ENCODE data around the gene NAA38. TPM values are rescaled to one million over a fixed set of nuclear protein-coding genes. Genes with fewer than 3 reads are reported as not detected.

The NAA38 gene
- total RNA-seq, 2 experiments from 2014 or later, result 15.4 to 16.3 TPM

DNA sequence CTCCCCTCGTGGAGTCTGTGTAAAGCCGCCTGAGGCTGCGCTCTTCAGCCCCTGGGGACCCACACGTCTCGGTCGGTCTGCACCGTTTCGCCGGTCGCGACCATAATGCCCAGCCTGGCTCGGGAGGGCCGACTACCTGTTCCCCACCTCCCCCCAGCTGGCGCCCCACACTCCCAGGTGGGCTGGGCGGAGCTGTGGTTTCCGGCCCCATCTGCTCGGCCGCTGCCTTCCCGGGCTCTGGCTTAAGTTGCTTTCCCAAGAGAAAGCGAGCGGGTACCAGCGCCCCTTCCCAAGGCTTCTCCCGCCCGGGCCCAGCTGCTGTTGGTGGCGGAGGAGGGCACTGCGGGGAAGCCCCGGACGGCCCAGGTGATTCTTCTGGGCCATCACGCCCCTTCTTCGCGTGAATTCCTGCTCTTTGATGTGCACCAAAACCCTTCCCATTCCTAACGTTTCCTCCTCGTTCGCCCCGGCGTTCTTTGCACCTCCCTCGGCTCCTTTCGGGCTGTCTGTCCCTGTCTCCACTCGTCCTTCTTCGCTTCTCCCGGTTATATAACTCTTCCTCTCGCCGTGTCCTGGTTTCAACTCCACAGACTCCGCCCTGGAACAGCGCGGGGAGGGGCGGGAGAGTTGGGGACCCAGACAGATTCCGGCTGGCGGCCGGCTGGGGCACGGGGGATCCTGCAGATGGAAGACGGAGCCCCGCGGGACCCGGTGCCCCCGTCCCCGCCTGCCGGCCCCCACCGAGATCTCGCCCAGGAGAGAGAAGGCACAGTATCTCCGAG lies 21.4 kb downstream of the NAA38 start:
- ATAC-seq (ENCODE audit: poor library complexity), result peak; percentile 7
- peak overlapping the region; percentile 82 for H3K4me3 ChIP-seq (ENCODE audit: low read length)
- H3K4me1 ChIP-seq (ENCODE audit: insufficient read depth, low read length), result peaks cover 70% of the 10 kb centered on the region
- peak in 7 of 14 experiments; percentile 24 to 86 (median 49) for DNase-seq
- H3K27ac ChIP-seq (ENCODE audit: low read depth in 1 of 2, low read length in 2 of 2), result peak overlapping the region; percentile 98 to 100
- Mint-ChIP-seq H3K9me3 (no peaks in the 10 kb centered on the region), H3K27me3 (peaks cover 4% of the 10 kb centered on the region), H3K4me1 (ENCODE audit: low read depth) (peaks cover 50% of the 10 kb centered on the region), H3K36me3 (ENCODE audit: low read depth) (peaks cover 36% of the 10 kb centered on the region), H3K27ac (peak overlapping the region; percentile 98), H3K4me3 (peak overlapping the region; percentile 93)
- TF ChIP-seq, protein P1, sequence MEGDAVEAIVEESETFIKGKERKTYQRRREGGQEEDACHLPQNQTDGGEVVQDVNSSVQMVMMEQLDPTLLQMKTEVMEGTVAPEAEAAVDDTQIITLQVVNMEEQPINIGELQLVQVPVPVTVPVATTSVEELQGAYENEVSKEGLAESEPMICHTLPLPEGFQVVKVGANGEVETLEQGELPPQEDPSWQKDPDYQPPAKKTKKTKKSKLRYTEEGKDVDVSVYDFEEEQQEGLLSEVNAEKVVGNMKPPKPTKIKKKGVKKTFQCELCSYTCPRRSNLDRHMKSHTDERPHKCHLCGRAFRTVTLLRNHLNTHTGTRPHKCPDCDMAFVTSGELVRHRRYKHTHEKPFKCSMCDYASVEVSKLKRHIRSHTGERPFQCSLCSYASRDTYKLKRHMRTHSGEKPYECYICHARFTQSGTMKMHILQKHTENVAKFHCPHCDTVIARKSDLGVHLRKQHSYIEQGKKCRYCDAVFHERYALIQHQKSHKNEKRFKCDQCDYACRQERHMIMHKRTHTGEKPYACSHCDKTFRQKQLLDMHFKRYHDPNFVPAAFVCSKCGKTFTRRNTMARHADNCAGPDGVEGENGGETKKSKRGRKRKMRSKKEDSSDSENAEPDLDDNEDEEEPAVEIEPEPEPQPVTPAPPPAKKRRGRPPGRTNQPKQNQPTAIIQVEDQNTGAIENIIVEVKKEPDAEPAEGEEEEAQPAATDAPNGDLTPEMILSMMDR (IDR thresholded peaks at IDR 0.05), result no peak
- peaks cover 11% of the 10 kb centered on the region for H3K36me3 ChIP-seq (ENCODE audit: insufficient read depth, low read length)
- no peaks in the 10 kb centered on the region for H3K9me3 ChIP-seq (ENCODE audit: control insufficient read depth in 1 of 2, insufficient read depth in 1 of 2, low read length in 2 of 2)
- ChIA-PET POLR2A (interaction anchor here (0.6 to 4.8 kb wide), 19 partner anchors 9 to 1130 kb away, joined by 3 to 83 read pairs (median 6); partner anchors contain the start of genes CTC1, CYB5D1, MPDU1 and NAA38), CTCF (interaction anchor here (1.0 to 2.4 kb wide), 8 partner anchors 11 to 154 kb away, joined by 3 to 28 read pairs (median 4); partner anchors contain the start of genes NAA38 and WRAP53)
- no peaks in the 10 kb centered on the region for H3K27me3 ChIP-seq (ENCODE audit: control insufficient read depth in 1 of 2, insufficient read depth in 2 of 2, low read length in 2 of 2)
- intact Hi-C loops (cut with DNase I, micrococcal nuclease), result loop anchor here (1.0 to 10.0 kb wide), 7 partner anchors 8 to 321 kb away; partner anchors contain the start of genes NAA38 (in 2 of the 2), PER1 (in 1 of the 2), TP53 (in 1 of the 2) and WRAP53 (in 1 of the 2)

DNA sequence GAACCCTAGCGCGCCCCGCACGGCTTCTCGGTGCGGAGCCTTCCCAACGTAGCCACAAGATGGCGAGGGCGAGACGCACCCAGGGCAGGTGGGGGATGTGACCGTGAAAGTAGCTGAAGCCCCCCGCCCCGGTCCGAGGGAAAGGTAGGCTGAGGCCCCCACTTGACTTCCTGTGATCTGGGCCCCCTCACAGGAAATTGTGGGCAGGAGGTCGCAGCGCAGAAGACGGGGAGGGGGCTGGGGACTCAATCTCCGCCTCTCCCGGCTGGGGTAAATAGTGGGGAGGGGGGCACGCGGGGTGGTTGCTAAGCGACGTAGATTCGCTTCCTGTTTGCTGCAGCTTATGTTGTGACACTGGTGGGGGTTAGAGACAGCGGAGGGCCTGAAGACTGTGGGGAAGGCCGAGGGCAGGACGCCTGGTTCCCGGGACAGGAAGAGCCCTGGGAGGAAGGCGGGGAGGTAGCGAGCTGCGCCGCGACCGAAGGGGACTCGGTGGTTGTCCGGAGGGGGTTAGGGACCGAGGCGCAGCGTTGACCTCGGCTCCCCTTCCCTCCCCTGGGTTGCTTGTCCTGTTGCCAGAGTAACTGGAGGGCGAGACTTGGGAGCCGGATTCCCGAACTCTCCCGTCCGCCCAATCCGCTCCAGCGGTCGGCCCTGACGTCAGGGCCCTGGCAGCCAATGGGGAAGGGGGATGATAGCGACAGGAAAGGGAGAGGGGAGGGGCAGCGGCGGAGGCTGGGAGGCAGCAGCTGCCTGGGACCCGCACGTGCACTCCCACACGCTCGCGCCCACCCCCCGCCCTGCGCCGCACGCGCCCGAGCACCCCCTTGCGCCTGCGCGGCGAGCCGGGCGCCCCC lies 22.2 kb downstream of the NAA38 start:
- intact Hi-C loops (cut with DNase I, micrococcal nuclease), result loop anchor here (1.0 to 10.0 kb wide), 9 partner anchors 7 to 322 kb away; partner anchors contain the start of genes NAA38 (in 2 of the 2), PER1 (in 1 of the 2), TP53 (in 1 of the 2) and WRAP53 (in 1 of the 2)
- H3K4me3 ChIP-seq (ENCODE audit: low read length), result peak overlapping the region; percentile 82
- peaks cover 42% of the 10 kb centered on the region for H3K4me1 Mint-ChIP-seq (ENCODE audit: low read depth)

More for the DNA sequence above, 22.2 kb downstream of the NAA38 start:
- Mint-ChIP-seq H3K27ac (peak overlapping the region; percentile 98), H3K4me3 (peak overlapping the region; percentile 93), H3K36me3 (ENCODE audit: low read depth) (peaks cover 30% of the 10 kb centered on the region), H3K9me3 (no peaks in the 10 kb centered on the region), H3K27me3 (peaks cover 4% of the 10 kb centered on the region)
- Histone ChIP-seq H3K4me1 (ENCODE audit: insufficient read depth, low read length) (peaks cover 62% of the 10 kb centered on the region), H3K27ac (ENCODE audit: low read depth in 1 of 2, low read length in 2 of 2) (peak overlapping the region; percentile 98 to 100), H3K9me3 (ENCODE audit: control insufficient read depth in 1 of 2, insufficient read depth in 1 of 2, low read length in 2 of 2) (no peaks in the 10 kb centered on the region), H3K36me3 (ENCODE audit: insufficient read depth, low read length) (peaks cover 3% of the 10 kb centered on the region), H3K27me3 (ENCODE audit: control insufficient read depth in 1 of 2, insufficient read depth in 2 of 2, low read length in 2 of 2) (no peaks in the 10 kb centered on the region)
- ATAC-seq (ENCODE audit: poor library complexity), result peak; percentile 54
- TF ChIP-seq, protein P1 (IDR thresholded peaks at IDR 0.05), result peak; percentile 84
- CTCF ChIA-PET, result interaction anchor here (0.5 to 2.9 kb wide), 20 partner anchors 8 to 155 kb away, joined by 3 to 28 read pairs (median 4); partner anchors contain the start of genes CYB5D1, NAA38 and WRAP53
- POLR2A ChIA-PET, result interaction anchor here (0.5 to 4.8 kb wide), 27 partner anchors 10 to 1131 kb away, joined by 3 to 83 read pairs (median 5); partner anchors contain the start of genes CNTROB, CTC1, CYB5D1 and MPDU1
- DNase-seq, result peak; percentile 74 to 98 (median 86)

Data from CD4-positive, alpha-beta T cell (primary cell).